PC-3 (cell line): ENCODE measurements around the gene HCFC1R1. TPM values are rescaled to one million over a fixed set of nuclear protein-coding genes. Genes with fewer than 3 reads are reported as not detected.

Source experiments
- ATAC-seq: fragments of 200-7000 bp; cut with Tn5 transposase; 2 replicates; pipeline ENCODE4 v1.9.1; 2020; ENCODE audit warnings: mild to moderate bottlenecking, moderate library complexity
- BruUV-seq: library from RNA; stranded (reverse); fragments of 400-500 nt; replicated peaks from 2 replicates; lab custom pipeline; 2021; lab: Mats Ljungman, UMichigan
- CTCF ChIA-PET: fragments of 300-600 bp; sonication (Branson Sonifier 250); formaldehyde crosslinking; loops from one replicate; lab custom pipeline; 2022; ENCODE audit warnings: antibody characterized with exemption; lab: Charles Lee
- POLR2A ChIA-PET: fragments of 300-600 bp; sonication (Branson Sonifier 250); formaldehyde crosslinking; loops from one replicate; lab custom pipeline; 2022; ENCODE audit warnings: antibody characterized with exemption; ENCODE audit not compliant: unreplicated experiment; lab: Charles Lee
- DNase-seq: peaks from one replicate; pipeline ENCODE4 v3.0.0-alpha.2; 2015
- H2AFZ ChIP-seq: fragments of 300-600 bp; sonication (generic); 2 replicates; pipeline ENCODE4 v1.6.0; 2016; ENCODE audit warnings: antibody characterized with exemption, low read length
- H3F3A ChIP-seq: fragments of 300-600 bp; sonication (generic); one replicate; pipeline ENCODE4 v1.6.0; 2017; ENCODE audit warnings: antibody characterized with exemption, low read length, control low read depth, mild to moderate bottlenecking; ENCODE audit not compliant: unreplicated experiment
- H3K27ac ChIP-seq: fragments of 300-600 bp; sonication (generic); 2 replicates; pipeline ENCODE4 v1.5.1; 2016; ENCODE audit warnings: mild to moderate bottlenecking, low read length
- H3K27me3 ChIP-seq: fragments of 300-600 bp; sonication (generic); 2 replicates; pipeline ENCODE4 v1.6.1; 2016; ENCODE audit warnings: low read length, mixed read lengths
- H3K36me3 ChIP-seq: fragments of 300-600 bp; sonication (generic); 2 replicates; pipeline ENCODE4 v1.6.1; 2016; ENCODE audit warnings: low read depth, mixed run types, low read length, mixed read lengths
- H3K4me1 ChIP-seq: fragments of 300-600 bp; sonication (generic); 2 replicates; pipeline ENCODE4 v1.5.1; 2016; ENCODE audit warnings: low read length; ENCODE audit not compliant: insufficient read depth
- H3K4me2 ChIP-seq: fragments of 300-600 bp; sonication (generic); 2 replicates; pipeline ENCODE4 v1.6.0; 2016; ENCODE audit warnings: low read length
- H3K4me3 ChIP-seq: fragments of 300-600 bp; sonication (generic); 2 replicates; pipeline ENCODE4 v1.5.1; 2016; ENCODE audit warnings: mild to moderate bottlenecking, low read length, mixed read lengths
- H3K79me2 ChIP-seq: fragments of 300-600 bp; sonication (generic); 2 replicates; pipeline ENCODE4 v1.6.1; 2017; ENCODE audit warnings: low read length, mixed read lengths
- H3K9ac ChIP-seq: fragments of 300-600 bp; sonication (generic); 2 replicates; pipeline ENCODE4 v1.6.0; 2016; ENCODE audit warnings: mild to moderate bottlenecking, low read length
- H3K9me2 ChIP-seq: fragments of 300-600 bp; sonication (generic); replicated peaks from 2 replicates; pipeline ENCODE4 v1.6.1; 2016; ENCODE audit warnings: mixed run types, low read length, mixed read lengths
- H3K9me3 ChIP-seq: fragments of 300-600 bp; sonication (generic); 2 replicates; pipeline ENCODE4 v1.6.1; 2016; ENCODE audit warnings: low read length, mixed read lengths
- H4K20me1 ChIP-seq: fragments of 300-600 bp; sonication (generic); 2 replicates; pipeline ENCODE4 v1.6.1; 2016; ENCODE audit warnings: low read length, mixed read lengths
- CTCF ChIP-seq: fragments of 300-600 bp; sonication (generic); conservative IDR thresholded peaks from 2 replicates; pipeline ENCODE4 v1.5.1; 2017; ENCODE audit warnings: antibody characterized with exemption, low read depth, mild to moderate bottlenecking, low read length
- EZH2 ChIP-seq: fragments of 300-600 bp; sonication (generic); IDR thresholded peaks from one replicate; pipeline ENCODE4 v1.6.1; 2017; ENCODE audit warnings: antibody characterized with exemption, mild to moderate bottlenecking, low read length; ENCODE audit not compliant: unreplicated experiment
- EZH2phosphoT487 ChIP-seq: fragments of 300-600 bp; sonication (generic); IDR thresholded peaks from 2 replicates; pipeline ENCODE4 v1.6.1; 2018; ENCODE audit warnings: mild to moderate bottlenecking, antibody characterized with exemption, low read length, borderline replicate concordance
- intact Hi-C: fragments of 100-400 bp; cut with micrococcal nuclease; formaldehyde crosslinking; loops from 2 replicates; pipeline ENCODE4 v1.9.0; 2023
- total RNA-seq: library from RNA; depleted of rRNA; stranded (reverse); fragments of >200 nt; gene quantifications from 2 replicates; pipeline ENCODE4 v1.2.3, GENCODE V29; 2014

HCFC1R1 gene
- total RNA-seq, 1 experiment from 2014 or later: 56.4 TPM

- Histone ChIP-seq H2AFZ (no peak overlapping the region), H3K4me2 (no peak overlapping the region), H3K36me3 (no peaks in the 10 kb centered on the region), H3K9me2 (no peaks in the 10 kb centered on the region), H3K27ac (no peak overlapping the region), H3K27me3 (no peaks in the 10 kb centered on the region), H3K9me3 (no peaks in the 10 kb centered on the region), H3K4me1 (peaks cover 24% of the 10 kb centered on the region), H3F3A (no peaks in the 10 kb centered on the region), H3K79me2 (0 out of 2 replicates have a peak, but pooled peaks cover 3% of the 10 kb centered on the region), H3K9ac (no peak overlapping the region), H4K20me1 (no peaks in the 10 kb centered on the region), H3K4me3 (no peak overlapping the region)
- TF ChIP-seq EZH2 (no peak), CTCF (no peak), EZH2phosphoT487 (no peak)
- DNase-seq: no peak
- ChIA-PET CTCF (no interaction called here), POLR2A (no interaction called here)
- intact Hi-C loops: no loop called here
- ATAC-seq: no peak
- no TSS peak for BruUV-seq
Measured at GRCh38 chr16:3007059-3007956, 16.4 kb downstream of the HCFC1R1 start.

GRCh38 chr16:3004781-3005284 lies 18.9 kb downstream of the HCFC1R1 start:
- H2AFZ ChIP-seq: peak overlapping the region; percentile 84
- H3K9me3 ChIP-seq: no peaks in the 10 kb centered on the region
- peaks cover 19% of the 10 kb centered on the region for H3K4me1 ChIP-seq
- H3K27ac ChIP-seq: peak overlapping the region; percentile 45
- H3K4me3 ChIP-seq: peak overlapping the region; percentile 86
- peak overlapping the region; percentile 94 for H3K4me2 ChIP-seq
- H4K20me1 ChIP-seq: no peaks in the 10 kb centered on the region
- peak; percentile 38 for DNase-seq
- 0 out of 2 replicates have a peak, but pooled peaks cover 3% of the 10 kb centered on the region for H3K79me2 ChIP-seq
- H3K27me3 ChIP-seq: no peaks in the 10 kb centered on the region
- TF ChIP-seq CTCF (no peak), EZH2phosphoT487 (no peak), EZH2 (no peak)
- peak overlapping the region; percentile 48 for H3K9ac ChIP-seq
- H3K36me3 ChIP-seq: no peaks in the 10 kb centered on the region
- intact Hi-C loops: loop anchor here (2.0 kb wide), 1 partner anchor 24 kb away; no protein-coding TSS in a partner anchor
- no peaks in the 10 kb centered on the region for H3K9me2 ChIP-seq
- peak; percentile 12; the same call in 1 of the 2 replicates for ATAC-seq
- CTCF ChIA-PET: interaction anchor here (0.6 to 1.5 kb wide), 2 partner anchors 23 to 24 kb away, joined by 3 to 14 read pairs; no protein-coding TSS in a partner anchor
- no peaks in the 10 kb centered on the region for H3F3A ChIP-seq
- TSS peak; percentile 64 for BruUV-seq
- POLR2A ChIA-PET: interaction anchor here (0.6 kb wide), 1 partner anchor 1040 kb away, joined by 5 read pairs; the partner anchor contains the start of gene RPS2
